ENCODE results near the gene CTSD.

The CTSD gene

GRCh38 chr11:1759151-1759850 lies 4.4 kb downstream of the CTSD start:
- no peak for DNase-seq (ENCODE audit: low spot score)
- in situ Hi-C loops (cut with MboI; ENCODE audit: low pct_unique_long_range_greater_than_20kb, low sequenced_read_pairs, unreplicated experiment), result no loop called here
- no peak for TF ChIP-seq CTCF (IDR thresholded peaks at IDR 0.05; ENCODE audit: extremely low read depth, insufficient read depth, missing control alignments)

GRCh38 chr11:1758611-1759150 lies 5.0 kb downstream of the CTSD start:
- TF ChIP-seq CTCF (IDR thresholded peaks at IDR 0.05; ENCODE audit: extremely low read depth, insufficient read depth, missing control alignments), result no peak
- no peak for DNase-seq (ENCODE audit: low spot score)
- in situ Hi-C loops (cut with MboI; ENCODE audit: low pct_unique_long_range_greater_than_20kb, low sequenced_read_pairs, unreplicated experiment), result no loop called here

- peak; percentile 40 for DNase-seq (ENCODE audit: low spot score)
- in situ Hi-C loops (cut with MboI; ENCODE audit: low pct_unique_long_range_greater_than_20kb, low sequenced_read_pairs, unreplicated experiment), result no loop called here
- no peak for TF ChIP-seq CTCF (IDR thresholded peaks at IDR 0.05; ENCODE audit: extremely low read depth, insufficient read depth, missing control alignments)
Measured at GRCh38 chr11:1757861-1758610, 5.7 kb downstream of the CTSD start.

GRCh38 chr11:1756791-1757771 lies 6.6 kb downstream of the CTSD start:
- no peak for DNase-seq (ENCODE audit: low spot score)
- no peak for TF ChIP-seq CTCF (IDR thresholded peaks at IDR 0.05; ENCODE audit: extremely low read depth, insufficient read depth, missing control alignments)
- in situ Hi-C loops (cut with MboI; ENCODE audit: low pct_unique_long_range_greater_than_20kb, low sequenced_read_pairs, unreplicated experiment), result no loop called here

GRCh38 chr11:1755692-1756561 lies 7.8 kb downstream of the CTSD start:
- in situ Hi-C loops (cut with MboI; ENCODE audit: low pct_unique_long_range_greater_than_20kb, low sequenced_read_pairs, unreplicated experiment), result no loop called here
- TF ChIP-seq CTCF (IDR thresholded peaks at IDR 0.05; ENCODE audit: extremely low read depth, insufficient read depth, missing control alignments), result no peak
- no peak for DNase-seq (ENCODE audit: low spot score)
